K562 treated with DMSO at 1 percent for 48 hours (cell line): Measurements from ENCODE around the gene PPM1G. TPM values are rescaled to one million over a fixed set of nuclear protein-coding genes. Genes with fewer than 3 reads are reported as not detected.

Experiments
- total RNA-seq: library from RNA; unstranded; fragments of 300-600 nt; gene quantifications from 2 replicates; pipeline ENCODE4 v1.2.3, GENCODE V29; 2022; ENCODE audit warnings: low replicate concordance; ENCODE audit errors: extremely low read depth

PPM1G gene
- not detected in 2 replicates for total RNA-seq

GRCh38 chr2:27409321-27410073, at the start of gene PPM1G:
Gene PPM1G (minus strand): TSS chr2:27409591. CDS start chr2:27409422, 169 bp downstream.

GRCh38 chr2:27441958-27442919, 32.8 kb upstream of the PPM1G start, which contains the start of gene KRTCAP3:
Gene KRTCAP3 (plus strand): TSS chr2:27442381. CDS start chr2:27442413, 32 bp downstream.

GRCh38 chr2:27428213-27428977, 19.0 kb upstream of the PPM1G start, which contains the start of gene NRBP1:
Gene NRBP1 (plus strand): TSS chr2:27428631. CDS start chr2:27433274, 4,643 bp downstream.

GRCh38 chr2:27380626-27381545, 28.5 kb downstream of the PPM1G start, which contains the start of gene ZNF513:
Gene ZNF513 (minus strand): TSS chr2:27380734. CDS start chr2:27380526, 208 bp downstream.

GRCh38 chr2:27370026-27370815, 39.2 kb downstream of the PPM1G start, which contains the start of the genes EIF2B4 and SNX17:
Gene EIF2B4 (minus strand): TSS chr2:27370338. CDS start chr2:27370314, 24 bp downstream.
Gene SNX17 (plus strand): TSS chr2:27370616. CDS start chr2:27370744, 128 bp downstream.

GRCh38 chr2:27356382-27357181, 52.8 kb downstream of the PPM1G start, which contains the start of gene GTF3C2:
Gene GTF3C2 (minus strand): TSS chr2:27356764. CDS start chr2:27343554, 13,210 bp downstream.

Other genes starting within 250 kb of the PPM1G start
- gene ATRAID, start 197.6 kb downstream of the PPM1G start, total RNA-seq = not detected in 2 replicates
- not detected in 2 replicates for gene SLC5A6, start 197.3 kb downstream of the PPM1G start, total RNA-seq
- not detected in 2 replicates for gene CAD, start 192.2 kb downstream of the PPM1G start, total RNA-seq
- gene SLC30A3, start 146.5 kb downstream of the PPM1G start, total RNA-seq = not detected in 2 replicates
- not detected in 2 replicates for gene DNAJC5G, start 134.2 kb downstream of the PPM1G start, total RNA-seq
- gene TRIM54, start 127.2 kb downstream of the PPM1G start, total RNA-seq = not detected in 2 replicates
- gene UCN, start 101.1 kb downstream of the PPM1G start, total RNA-seq = not detected in 2 replicates
- not detected in 2 replicates for gene MPV17, start 86.5 kb downstream of the PPM1G start, total RNA-seq
- not detected in 2 replicates for gene GTF3C2, start 52.8 kb downstream of the PPM1G start, total RNA-seq
- gene EIF2B4, start 39.3 kb downstream of the PPM1G start, total RNA-seq = not detected in 2 replicates
- not detected in 2 replicates for gene SNX17, start 39.0 kb downstream of the PPM1G start, total RNA-seq
- not detected in 2 replicates for gene ZNF513, start 28.9 kb downstream of the PPM1G start, total RNA-seq
- not detected in 2 replicates for gene NRBP1, start 19.0 kb upstream of the PPM1G start, total RNA-seq
- not detected in 2 replicates for gene KRTCAP3, start 32.8 kb upstream of the PPM1G start, total RNA-seq
- not detected in 2 replicates for gene IFT172, start 80.2 kb upstream of the PPM1G start, total RNA-seq
- not detected in 2 replicates for gene FNDC4, start 85.6 kb upstream of the PPM1G start, total RNA-seq
- gene GCKR, start 87.2 kb upstream of the PPM1G start, total RNA-seq = not detected in 2 replicates
- not detected in 2 replicates for gene ZNF512, start 173.5 kb upstream of the PPM1G start, total RNA-seq
- gene CCDC121, start 219.4 kb upstream of the PPM1G start, total RNA-seq = not detected in 2 replicates
- gene GPN1, start 219.5 kb upstream of the PPM1G start, total RNA-seq = not detected in 2 replicates